GM12878 (cell line): ENCODE results near the gene TRMO. TPM values are rescaled to one million over a fixed set of nuclear protein-coding genes. Genes with fewer than 3 reads are reported as not detected.

Source experiments
- ATAC-seq: fragments of 200-7000 bp; cut with Tn5 transposase; 3 replicates; pipeline ENCODE4 v1.9.1; 2020; ENCODE audit warnings: mild to moderate bottlenecking, moderate library complexity
- BruUV-seq: library from RNA; stranded (reverse); fragments of 400-500 nt; replicated peaks from 2 replicates; lab custom pipeline; 2021; lab: Mats Ljungman, UMichigan
- CTCF ChIA-PET: fragments of 300-600 bp; sonication (Branson Sonifier 250); formaldehyde crosslinking; extraction: SDS; loops from one replicate; lab custom pipeline; 2021; ENCODE audit warnings: inconsistent platforms; lab: Yijun Ruan, JAX
- POLR2A ChIA-PET: fragments of 350-600 bp; formaldehyde crosslinking; extraction: SDS; loops from one replicate; lab custom pipeline; 2021; ENCODE audit warnings: inconsistent platforms; lab: Charles Lee
- RAD21 ChIA-PET: fragments of 300-600 bp; sonication (Branson Sonifier 250); formaldehyde crosslinking; loops from one replicate; lab custom pipeline; 2023; ENCODE audit warnings: antibody characterized with exemption; ENCODE audit not compliant: unreplicated experiment; lab: Charles Lee
- SMC1A ChIA-PET: fragments of 300-600 bp; sonication (Branson Sonifier 250); formaldehyde crosslinking; loops from one replicate; lab custom pipeline; 2023; ENCODE audit not compliant: unreplicated experiment, uncharacterized antibody; lab: Charles Lee
- DNase-seq: peaks from one replicate; pipeline ENCODE4 v3.0.0-alpha.2; 2011; ENCODE audit warnings: low read depth, low spot score
- FAIRE-seq: peaks from 3 replicates; lab custom pipeline; 2011; peaks lifted over from hg19 to GRCh38; lab: Jason Lieb, UNC
- H2AFZ ChIP-seq: 2 replicates; pipeline ENCODE4 v1.6.0; 2011; ENCODE audit warnings: low read depth, low read length, control low read depth; ENCODE audit not compliant: control insufficient read depth
- H3K27ac ChIP-seq: 2 replicates; pipeline ENCODE4 v1.5.1; 2011; ENCODE audit warnings: control low read depth; ENCODE audit not compliant: control insufficient read depth, insufficient read depth
- H3K27me3 ChIP-seq, 2 experiments: replicated peaks in 1 of 2; 2 replicates each; pipeline versions ENCODE4 v1.6.0 to v1.6.1; 2011; ENCODE audit warnings: low read length in 1 of 2; ENCODE audit not compliant: control insufficient read depth in 2 of 2, insufficient read depth in 2 of 2
- H3K36me3 ChIP-seq, 2 experiments: 2 replicates each; pipeline ENCODE4 v1.5.1; 2011; ENCODE audit warnings: low read length in 1 of 2; ENCODE audit not compliant: control insufficient read depth in 2 of 2, insufficient read depth in 2 of 2
- H3K4me1 ChIP-seq: 2 replicates; pipeline ENCODE4 v1.6.1; 2011; ENCODE audit warnings: mild to moderate bottlenecking, low read length, moderate library complexity, mixed read lengths; ENCODE audit not compliant: control insufficient read depth, insufficient read depth
- H3K4me2 ChIP-seq: 2 replicates; pipeline ENCODE4 v1.6.0; 2011; ENCODE audit warnings: control low read depth; ENCODE audit not compliant: control insufficient read depth, insufficient read depth
- H3K4me3 ChIP-seq: fragments of 200-600 bp; sonication (generic); 2 replicates; pipeline ENCODE4 v1.5.1; 2016
- H3K79me2 ChIP-seq: 2 replicates; pipeline ENCODE4 v1.6.0; 2011; ENCODE audit warnings: low read length; ENCODE audit not compliant: control insufficient read depth, insufficient read depth
- H3K9ac ChIP-seq: 2 replicates; pipeline ENCODE4 v1.8.0; 2011; ENCODE audit warnings: low read length, control low read depth, mixed read lengths; ENCODE audit not compliant: control insufficient read depth, insufficient read depth
- H3K9me3 ChIP-seq: replicated peaks from 3 replicates; pipeline ENCODE4 v1.5.1; 2011; ENCODE audit warnings: mild to moderate bottlenecking, low read length; ENCODE audit not compliant: control insufficient read depth, insufficient read depth
- H4K20me1 ChIP-seq: 2 replicates; pipeline ENCODE4 v1.6.0; 2011; ENCODE audit not compliant: control insufficient read depth, insufficient read depth
- CBX3 ChIP-seq: fragments of 200-600 bp; sonication (generic); IDR thresholded peaks from 2 replicates; pipeline ENCODE4 v1.6.1; 2016; ENCODE audit warnings: low read depth, borderline replicate concordance
- ETV6 ChIP-seq, 2 experiments: fragments of 450-650 bp in 1 of 2; IDR thresholded peaks in 1 of 2; conservative IDR thresholded peaks in 1 of 2; 2 replicates each; pipeline ENCODE4 v1.6.1; 2014; ENCODE audit warnings: antibody characterized with exemption in 1 of 2, borderline replicate concordance in 1 of 2, low read depth in 1 of 2, mild to moderate bottlenecking in 1 of 2, moderate library complexity in 1 of 2
- MEF2B ChIP-seq: fragments of 450-650 bp; IDR thresholded peaks from 2 replicates; pipeline ENCODE4 v1.6.1; 2018; ENCODE audit warnings: mild to moderate bottlenecking, moderate library complexity; ENCODE audit not compliant: partially characterized antibody, poor library complexity, severe bottlenecking
- WGBS: methylation state at CpG from one replicate; pipeline ENCODE4 v1.1.6; 2016; ENCODE audit warnings: low lambda C conversion rate; ENCODE audit not compliant: insufficient replicate concordance, insufficient coverage; ENCODE audit errors: missing lambda C conversion rate; 5-methylcytosine and 5-hydroxymethylcytosine counted together
- in situ Hi-C: fragments of 300-500 bp; cut with MboI; formaldehyde crosslinking; loops from 9 replicates; pipeline ENCODE4 v1.14.3; 2018; ENCODE audit warnings: mixed read lengths
- intact Hi-C: fragments of 100-400 bp; cut with micrococcal nuclease; formaldehyde crosslinking; loops from one replicate; pipeline ENCODE4 v1.14.2; 2022; ENCODE audit not compliant: unreplicated experiment
- polyA plus RNA-seq, 11 experiments: library from polyadenylated mRNA; depleted of rRNA in 4 of 11; unstranded in 6 of 11; stranded (reverse) in 5 of 11; fragments of >200 nt; fragmentation: Nextera tagmentation in 4 of 11; fragmentation: Illumina TruSeq in 1 of 11; extraction: Ambion mirVana in 4 of 11; extraction: Trizol in 1 of 11; gene quantifications; 1 replicate in 1 of 11; 2 replicates in 10 of 11; pipeline versions ENCODE4 v1.2.1 to v1.2.3, GENCODE V29; 2011 to 2016; ENCODE audit warnings: inconsistent platforms in 2 of 11, missing spikeins in 2 of 11, low read depth in 1 of 11
- total RNA-seq, 4 experiments: library from RNA; depleted of rRNA in 3 of 4; stranded (reverse); fragments of >200 nt in 3 of 4; fragmentation: Illumina TruSeq in 1 of 4; extraction: Trizol in 1 of 4; gene quantifications; 2 replicates each; pipeline versions ENCODE4 v1.2.1 to v1.2.3, GENCODE V29; 2013 to 2021
- TF ChIP-seq, protein P1 (sequence below): fragments of 450-650 bp; formaldehyde crosslinking; IDR thresholded peaks from 2 replicates; pipeline ENCODE4 v1.4.0; 2020; ENCODE audit warnings: mild to moderate bottlenecking, moderate library complexity
- TF ChIP-seq, protein P2 (sequence below): fragments of 450-650 bp; IDR thresholded peaks from 2 replicates; pipeline ENCODE4 v1.6.1; 2017; ENCODE audit warnings: mild to moderate bottlenecking, moderate library complexity

The TRMO gene
- total and polyA plus RNA-seq, 10 of the 15 experiments (the other 5 are each of a cell fraction or from before 2014, with no cell fraction given): 5.8 to 23.6 (median 15.3) TPM

DNA sequence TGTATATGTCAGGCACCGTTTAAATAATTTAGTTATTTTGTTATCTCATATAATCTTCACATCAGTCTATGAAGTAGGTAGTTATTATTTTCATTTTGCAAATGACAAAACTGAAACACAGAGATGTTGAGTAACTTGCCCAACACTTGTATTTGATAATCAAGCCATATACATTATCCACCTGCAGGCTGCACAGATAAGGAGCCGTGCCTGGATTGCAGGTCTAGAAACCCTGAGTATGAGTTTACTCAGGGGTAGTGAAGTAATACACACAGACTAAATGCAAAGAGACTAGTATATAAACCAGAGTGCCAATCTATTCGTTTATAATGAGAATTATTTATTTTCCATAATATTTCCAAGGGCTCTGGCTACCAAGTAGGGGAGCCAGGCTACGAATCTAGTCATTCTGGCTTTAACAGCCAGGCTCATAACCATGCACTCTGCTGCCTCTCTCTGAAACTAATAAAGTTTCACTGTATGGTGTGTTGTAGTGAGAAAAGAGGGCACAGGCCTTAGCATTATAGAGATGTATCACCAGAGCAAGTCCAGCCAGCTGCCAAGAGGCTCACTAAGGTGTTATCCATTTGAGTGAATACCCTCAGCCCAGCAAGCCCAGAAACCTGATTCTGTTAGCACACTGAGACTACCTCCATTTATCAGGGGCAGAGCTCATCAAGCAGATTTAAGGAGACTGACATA, 11.1 kb upstream of the TRMO start:
- ChIA-PET CTCF (no interaction called here), POLR2A (no interaction called here), RAD21 (no interaction called here), SMC1A (no interaction called here)
- no peaks in the 10 kb centered on the region for H3K36me3 ChIP-seq
- H3K4me1 ChIP-seq: peaks cover 7% of the 10 kb centered on the region; the same call in 1 of the 2 replicates
- intact Hi-C loops: no loop called here
- no peaks in the 10 kb centered on the region for H4K20me1 ChIP-seq
- DNase-seq: no peak
- in situ Hi-C loops: no loop called here
- no peak overlapping the region for H3K27ac ChIP-seq
- no peak overlapping the region for H3K9ac ChIP-seq
- H3K9me3 ChIP-seq: no peaks in the 10 kb centered on the region
- ATAC-seq: no peak
- FAIRE-seq: no peak
- WGBS: 35% methylated on average over 4 of the region's 4 CpGs
- H3K79me2 ChIP-seq: no peaks in the 10 kb centered on the region
- TF ChIP-seq CBX3: no peak
- no peak overlapping the region for H2AFZ ChIP-seq
- H3K4me2 ChIP-seq: no peak overlapping the region
- no TSS peak for BruUV-seq
- no peak overlapping the region for H3K4me3 ChIP-seq
- no peaks in the 10 kb centered on the region for H3K27me3 ChIP-seq

DNA sequence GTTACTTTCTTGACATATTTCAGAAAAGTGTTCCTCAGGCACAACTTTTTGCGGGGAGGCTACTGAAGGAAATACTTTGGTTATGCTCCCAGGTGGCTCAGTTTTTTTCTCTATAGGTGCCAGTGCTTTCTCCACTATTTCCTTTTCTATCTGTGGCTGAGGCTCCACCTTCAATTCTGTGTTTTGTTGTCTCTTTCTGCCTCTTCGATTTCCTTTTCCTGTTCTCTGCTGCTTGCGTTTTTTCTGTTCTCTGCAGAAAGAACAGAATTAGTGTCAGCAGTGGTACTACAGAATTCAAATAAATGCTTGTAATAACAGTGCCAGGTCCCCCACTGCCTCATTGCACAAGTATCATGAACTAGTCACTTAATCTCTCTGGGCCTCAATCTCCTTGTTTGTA, 8.7 kb upstream of the TRMO start:
- intact Hi-C loops: no loop called here
- SMC1A ChIA-PET: no interaction called here
- ATAC-seq: no peak
- TF ChIP-seq, protein P1, sequence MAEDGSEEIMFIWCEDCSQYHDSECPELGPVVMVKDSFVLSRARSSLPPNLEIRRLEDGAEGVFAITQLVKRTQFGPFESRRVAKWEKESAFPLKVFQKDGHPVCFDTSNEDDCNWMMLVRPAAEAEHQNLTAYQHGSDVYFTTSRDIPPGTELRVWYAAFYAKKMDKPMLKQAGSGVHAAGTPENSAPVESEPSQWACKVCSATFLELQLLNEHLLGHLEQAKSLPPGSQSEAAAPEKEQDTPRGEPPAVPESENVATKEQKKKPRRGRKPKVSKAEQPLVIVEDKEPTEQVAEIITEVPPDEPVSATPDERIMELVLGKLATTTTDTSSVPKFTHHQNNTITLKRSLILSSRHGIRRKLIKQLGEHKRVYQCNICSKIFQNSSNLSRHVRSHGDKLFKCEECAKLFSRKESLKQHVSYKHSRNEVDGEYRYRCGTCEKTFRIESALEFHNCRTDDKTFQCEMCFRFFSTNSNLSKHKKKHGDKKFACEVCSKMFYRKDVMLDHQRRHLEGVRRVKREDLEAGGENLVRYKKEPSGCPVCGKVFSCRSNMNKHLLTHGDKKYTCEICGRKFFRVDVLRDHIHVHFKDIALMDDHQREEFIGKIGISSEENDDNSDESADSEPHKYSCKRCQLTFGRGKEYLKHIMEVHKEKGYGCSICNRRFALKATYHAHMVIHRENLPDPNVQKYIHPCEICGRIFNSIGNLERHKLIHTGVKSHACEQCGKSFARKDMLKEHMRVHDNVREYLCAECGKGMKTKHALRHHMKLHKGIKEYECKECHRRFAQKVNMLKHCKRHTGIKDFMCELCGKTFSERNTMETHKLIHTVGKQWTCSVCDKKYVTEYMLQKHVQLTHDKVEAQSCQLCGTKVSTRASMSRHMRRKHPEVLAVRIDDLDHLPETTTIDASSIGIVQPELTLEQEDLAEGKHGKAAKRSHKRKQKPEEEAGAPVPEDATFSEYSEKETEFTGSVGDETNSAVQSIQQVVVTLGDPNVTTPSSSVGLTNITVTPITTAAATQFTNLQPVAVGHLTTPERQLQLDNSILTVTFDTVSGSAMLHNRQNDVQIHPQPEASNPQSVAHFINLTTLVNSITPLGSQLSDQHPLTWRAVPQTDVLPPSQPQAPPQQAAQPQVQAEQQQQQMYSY (CRISPR knock-in tag): no peak
- TF ChIP-seq, protein P2, sequence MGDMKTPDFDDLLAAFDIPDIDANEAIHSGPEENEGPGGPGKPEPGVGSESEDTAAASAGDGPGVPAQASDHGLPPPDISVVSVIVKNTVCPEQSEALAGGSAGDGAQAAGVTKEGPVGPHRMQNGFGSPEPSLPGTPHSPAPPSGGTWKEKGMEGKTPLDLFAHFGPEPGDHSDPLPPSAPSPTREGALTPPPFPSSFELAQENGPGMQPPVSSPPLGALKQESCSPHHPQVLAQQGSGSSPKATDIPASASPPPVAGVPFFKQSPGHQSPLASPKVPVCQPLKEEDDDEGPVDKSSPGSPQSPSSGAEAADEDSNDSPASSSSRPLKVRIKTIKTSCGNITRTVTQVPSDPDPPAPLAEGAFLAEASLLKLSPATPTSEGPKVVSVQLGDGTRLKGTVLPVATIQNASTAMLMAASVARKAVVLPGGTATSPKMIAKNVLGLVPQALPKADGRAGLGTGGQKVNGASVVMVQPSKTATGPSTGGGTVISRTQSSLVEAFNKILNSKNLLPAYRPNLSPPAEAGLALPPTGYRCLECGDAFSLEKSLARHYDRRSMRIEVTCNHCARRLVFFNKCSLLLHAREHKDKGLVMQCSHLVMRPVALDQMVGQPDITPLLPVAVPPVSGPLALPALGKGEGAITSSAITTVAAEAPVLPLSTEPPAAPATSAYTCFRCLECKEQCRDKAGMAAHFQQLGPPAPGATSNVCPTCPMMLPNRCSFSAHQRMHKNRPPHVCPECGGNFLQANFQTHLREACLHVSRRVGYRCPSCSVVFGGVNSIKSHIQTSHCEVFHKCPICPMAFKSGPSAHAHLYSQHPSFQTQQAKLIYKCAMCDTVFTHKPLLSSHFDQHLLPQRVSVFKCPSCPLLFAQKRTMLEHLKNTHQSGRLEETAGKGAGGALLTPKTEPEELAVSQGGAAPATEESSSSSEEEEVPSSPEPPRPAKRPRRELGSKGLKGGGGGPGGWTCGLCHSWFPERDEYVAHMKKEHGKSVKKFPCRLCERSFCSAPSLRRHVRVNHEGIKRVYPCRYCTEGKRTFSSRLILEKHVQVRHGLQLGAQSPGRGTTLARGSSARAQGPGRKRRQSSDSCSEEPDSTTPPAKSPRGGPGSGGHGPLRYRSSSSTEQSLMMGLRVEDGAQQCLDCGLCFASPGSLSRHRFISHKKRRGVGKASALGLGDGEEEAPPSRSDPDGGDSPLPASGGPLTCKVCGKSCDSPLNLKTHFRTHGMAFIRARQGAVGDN: no peak
- no peak for TF ChIP-seq MEF2B
- TF ChIP-seq ETV6 (conservative IDR thresholded peaks at IDR 0.05 in 1 of 2, IDR thresholded peaks at IDR 0.05 in 1 of 2; ENCODE audit: borderline replicate concordance in 1 of 2, low read depth in 1 of 2): no peak

More for the DNA sequence above, 8.7 kb upstream of the TRMO start:
- Histone ChIP-seq H3K4me2 (no peak overlapping the region), H2AFZ (peak overlapping the region; percentile 26), H3K9me3 (no peaks in the 10 kb centered on the region), H3K9ac (no peak overlapping the region), H3K27ac (no peak overlapping the region), H3K79me2 (no peaks in the 10 kb centered on the region), H3K4me3 (no peak overlapping the region), H3K4me1 (no peaks in the 10 kb centered on the region), H3K36me3 (no peaks in the 10 kb centered on the region), H4K20me1 (no peaks in the 10 kb centered on the region), H3K27me3 (no peaks in the 10 kb centered on the region)
- in situ Hi-C loops: no loop called here
- RAD21 ChIA-PET: no interaction called here
- FAIRE-seq (no peak), DNase-seq (no peak)
- POLR2A ChIA-PET: no interaction called here
- 2% methylated on average over 3 of the region's 3 CpGs for WGBS
- CTCF ChIA-PET: interaction anchor here (1.3 kb wide), 1 partner anchor 9 kb away, joined by 3 read pairs; the partner anchor contains the start of gene TRMO
- no TSS peak for BruUV-seq
